ENCODE results near the gene AHCY. TPM values are rescaled to one million over a fixed set of nuclear protein-coding genes. Genes with fewer than 3 reads are reported as not detected.

Gene AHCY
- total RNA-seq, 3 donors from 2014 or later (not counting 1 experiment from before 2014, with no cell fraction given), result 7.1 to 8.3 (median 7.7) TPM

GRCh38 chr20:34235875-34236274, 67.3 kb downstream of the AHCY start:
- peaks cover 3% of the 10 kb centered on the region for H3K27me3 ChIP-seq (ENCODE audit: control insufficient read depth, insufficient read depth, low read length)
- DNase-seq (no peak), ATAC-seq (no peak)
- 97% methylated on average over 2 of the region's 2 CpGs for WGBS (ENCODE audit: insufficient coverage)
- H3K9me3 ChIP-seq (ENCODE audit: control insufficient read depth, insufficient read depth, low read length), result no peaks in the 10 kb centered on the region
- H3K27ac ChIP-seq (ENCODE audit: low read length), result no peak overlapping the region
- no peaks in the 10 kb centered on the region for H3K36me3 ChIP-seq (ENCODE audit: control insufficient read depth, insufficient read depth, low read length)
- Mint-ChIP-seq H3K9me3 (peaks cover 2 to 5% of the 10 kb centered on the region in 2 donors), H3K27ac (no peak overlapping the region), H3K36me3 (peaks cover 14% of the 10 kb centered on the region), H3K4me1 (peaks cover 0 to 3% of the 10 kb centered on the region in 2 donors), H3K4me3 (no peak overlapping the region), H3K27me3 (ENCODE audit: low read depth in 2 of 2) (peaks cover 27 to 34% of the 10 kb centered on the region in 2 donors)
- TF ChIP-seq, protein P1, sequence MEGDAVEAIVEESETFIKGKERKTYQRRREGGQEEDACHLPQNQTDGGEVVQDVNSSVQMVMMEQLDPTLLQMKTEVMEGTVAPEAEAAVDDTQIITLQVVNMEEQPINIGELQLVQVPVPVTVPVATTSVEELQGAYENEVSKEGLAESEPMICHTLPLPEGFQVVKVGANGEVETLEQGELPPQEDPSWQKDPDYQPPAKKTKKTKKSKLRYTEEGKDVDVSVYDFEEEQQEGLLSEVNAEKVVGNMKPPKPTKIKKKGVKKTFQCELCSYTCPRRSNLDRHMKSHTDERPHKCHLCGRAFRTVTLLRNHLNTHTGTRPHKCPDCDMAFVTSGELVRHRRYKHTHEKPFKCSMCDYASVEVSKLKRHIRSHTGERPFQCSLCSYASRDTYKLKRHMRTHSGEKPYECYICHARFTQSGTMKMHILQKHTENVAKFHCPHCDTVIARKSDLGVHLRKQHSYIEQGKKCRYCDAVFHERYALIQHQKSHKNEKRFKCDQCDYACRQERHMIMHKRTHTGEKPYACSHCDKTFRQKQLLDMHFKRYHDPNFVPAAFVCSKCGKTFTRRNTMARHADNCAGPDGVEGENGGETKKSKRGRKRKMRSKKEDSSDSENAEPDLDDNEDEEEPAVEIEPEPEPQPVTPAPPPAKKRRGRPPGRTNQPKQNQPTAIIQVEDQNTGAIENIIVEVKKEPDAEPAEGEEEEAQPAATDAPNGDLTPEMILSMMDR (IDR thresholded peaks at IDR 0.05), result no peak
- H3K4me3 ChIP-seq (ENCODE audit: low read length), result no peak overlapping the region
- intact Hi-C loops (cut with micrococcal nuclease), result no loop called here
- H3K4me1 ChIP-seq (ENCODE audit: control insufficient read depth, insufficient read depth, low read length), result no peaks in the 10 kb centered on the region

DNA sequence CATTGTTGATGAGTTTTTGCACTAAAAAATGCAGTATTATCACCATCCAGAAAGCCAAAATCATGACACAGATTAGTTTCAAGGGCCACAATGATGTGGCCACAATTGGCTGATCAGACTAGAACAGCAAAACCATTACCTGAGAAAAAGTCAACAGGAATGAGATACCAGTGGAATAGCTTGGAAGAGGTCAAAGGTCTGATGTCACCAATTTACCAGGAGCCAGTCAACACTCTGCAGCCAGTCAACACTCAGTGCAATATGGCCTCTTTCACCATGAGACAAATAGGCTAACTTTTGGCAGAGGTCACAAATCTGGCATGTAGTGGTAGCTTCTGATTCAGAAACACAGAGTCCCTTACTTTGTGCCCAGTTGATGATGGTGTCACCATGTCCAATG, 69.5 kb downstream of the AHCY start:
- TF ChIP-seq, protein P1 (IDR thresholded peaks at IDR 0.05), result no peak
- H3K27me3 Mint-ChIP-seq (ENCODE audit: low read depth in 2 of 2), result peaks cover 15 to 19% of the 10 kb centered on the region in 2 donors
- Histone ChIP-seq H3K36me3 (ENCODE audit: control insufficient read depth, insufficient read depth, low read length) (no peaks in the 10 kb centered on the region), H3K4me3 (ENCODE audit: low read length) (no peak overlapping the region), H3K27me3 (ENCODE audit: control insufficient read depth, insufficient read depth, low read length) (peaks cover 3% of the 10 kb centered on the region), H3K27ac (ENCODE audit: low read length) (no peak overlapping the region), H3K4me1 (ENCODE audit: control insufficient read depth, insufficient read depth, low read length) (no peaks in the 10 kb centered on the region), H3K9me3 (ENCODE audit: control insufficient read depth, insufficient read depth, low read length) (no peaks in the 10 kb centered on the region)
- ATAC-seq (no peak), DNase-seq (no peak)
- H3K9me3 Mint-ChIP-seq, result peaks cover 2 to 5% of the 10 kb centered on the region in 2 donors
- H3K4me3 Mint-ChIP-seq, result no peak overlapping the region
- H3K27ac Mint-ChIP-seq, result no peak overlapping the region
- intact Hi-C loops (cut with micrococcal nuclease), result no loop called here
- H3K36me3 Mint-ChIP-seq, result peaks cover 13% of the 10 kb centered on the region
- peaks cover 0 to 3% of the 10 kb centered on the region in 2 donors for H3K4me1 Mint-ChIP-seq

DNA sequence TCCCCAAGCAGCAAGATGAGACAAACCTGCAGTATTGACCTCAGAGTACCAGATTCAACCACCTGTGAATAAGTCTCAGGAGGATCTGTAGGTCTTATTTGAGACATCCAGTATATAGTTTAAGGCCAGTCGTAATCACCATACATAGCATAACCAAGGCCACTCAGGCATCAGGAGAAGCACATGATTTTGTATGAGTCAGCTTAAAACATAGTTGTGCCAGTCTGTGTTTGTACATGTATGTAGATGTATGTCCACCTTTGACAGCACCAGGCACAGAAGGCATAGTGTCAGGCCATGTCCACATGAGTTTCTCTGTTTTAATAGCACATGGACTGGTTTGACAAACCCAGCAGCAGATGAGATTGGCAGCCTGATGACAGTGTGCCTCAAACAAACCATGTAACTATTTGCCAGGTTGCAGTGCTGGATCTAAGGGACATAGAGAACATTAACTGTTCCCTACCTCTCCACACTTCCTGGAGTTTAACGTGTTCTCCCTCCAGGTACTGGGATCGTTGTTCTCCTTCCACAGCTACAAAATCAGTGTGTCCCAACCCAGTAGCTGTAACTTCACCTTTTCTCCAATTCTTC, 70.6 kb downstream of the AHCY start:
- H3K27me3 Mint-ChIP-seq (ENCODE audit: low read depth in 2 of 2), result peaks cover 4 to 14% of the 10 kb centered on the region in 2 donors
- H3K9me3 ChIP-seq (ENCODE audit: control insufficient read depth, insufficient read depth, low read length), result no peaks in the 10 kb centered on the region
- no peak overlapping the region for H3K27ac Mint-ChIP-seq
- DNase-seq, result no peak
- H3K27ac ChIP-seq (ENCODE audit: low read length), result no peak overlapping the region
- peaks cover 3% of the 10 kb centered on the region for H3K27me3 ChIP-seq (ENCODE audit: control insufficient read depth, insufficient read depth, low read length)
- TF ChIP-seq, protein P1 (IDR thresholded peaks at IDR 0.05), result no peak
- no peaks in the 10 kb centered on the region for H3K9me3 Mint-ChIP-seq
- H3K4me3 Mint-ChIP-seq, result no peak overlapping the region
- intact Hi-C loops (cut with micrococcal nuclease), result no loop called here
- H3K36me3 Mint-ChIP-seq, result peaks cover 2% of the 10 kb centered on the region
- WGBS (ENCODE audit: insufficient coverage), result 88% methylated on average over 3 of the region's 3 CpGs
- no peak overlapping the region for H3K4me3 ChIP-seq (ENCODE audit: low read length)
- no peak for ATAC-seq
- no peaks in the 10 kb centered on the region for H3K36me3 ChIP-seq (ENCODE audit: control insufficient read depth, insufficient read depth, low read length)
- H3K4me1 Mint-ChIP-seq, result peaks cover 0 to 3% of the 10 kb centered on the region in 2 donors
- H3K4me1 ChIP-seq (ENCODE audit: control insufficient read depth, insufficient read depth, low read length), result no peaks in the 10 kb centered on the region

DNA sequence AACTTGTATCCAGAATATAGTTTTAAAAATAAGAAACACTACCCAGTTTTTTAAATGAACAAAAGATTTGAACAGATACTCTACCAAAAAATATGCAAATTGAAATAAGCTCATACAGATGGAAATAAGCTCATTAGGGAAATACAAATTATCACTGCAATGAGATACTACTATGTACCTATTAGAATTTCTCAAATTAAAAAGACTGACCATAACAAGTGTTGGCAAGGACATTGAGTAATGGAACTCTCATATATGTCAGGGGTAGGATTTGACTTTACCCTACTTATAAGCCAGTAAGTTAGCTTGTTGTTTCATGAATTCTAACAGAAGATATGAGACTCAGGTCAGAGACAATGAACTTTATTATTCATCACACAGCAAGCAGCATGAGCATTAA, 71.5 kb downstream of the AHCY start:
- no peaks in the 10 kb centered on the region for H3K36me3 ChIP-seq (ENCODE audit: control insufficient read depth, insufficient read depth, low read length)
- TF ChIP-seq, protein P1 (IDR thresholded peaks at IDR 0.05), result no peak
- no peaks in the 10 kb centered on the region for H3K9me3 ChIP-seq (ENCODE audit: control insufficient read depth, insufficient read depth, low read length)
- H3K36me3 Mint-ChIP-seq, result no peaks in the 10 kb centered on the region
- H3K27me3 ChIP-seq (ENCODE audit: control insufficient read depth, insufficient read depth, low read length), result peaks cover 3% of the 10 kb centered on the region
- peaks cover 0 to 3% of the 10 kb centered on the region in 2 donors for H3K4me1 Mint-ChIP-seq
- peaks cover 0 to 15% of the 10 kb centered on the region in 2 donors for H3K27me3 Mint-ChIP-seq (ENCODE audit: low read depth in 2 of 2)
- no peak overlapping the region for H3K27ac ChIP-seq (ENCODE audit: low read length)
- no peak overlapping the region for H3K4me3 ChIP-seq (ENCODE audit: low read length)
- intact Hi-C loops (cut with micrococcal nuclease), result no loop called here
- DNase-seq, result no peak
- no peaks in the 10 kb centered on the region for H3K4me1 ChIP-seq (ENCODE audit: control insufficient read depth, insufficient read depth, low read length)
- H3K27ac Mint-ChIP-seq, result no peak overlapping the region
- H3K9me3 Mint-ChIP-seq, result no peaks in the 10 kb centered on the region
- no peak overlapping the region for H3K4me3 Mint-ChIP-seq
- no peak for ATAC-seq
